IMR-90 (cell line): ENCODE results near the gene PRKACB.

Source experiments
- SMC3 ChIP-seq: fragments of 150-350 bp; IDR thresholded peaks from 2 replicates; pipeline ENCODE4 v1.6.1; 2016; ENCODE audit warnings: low read depth, mild to moderate bottlenecking, antibody characterized with exemption, low read length, moderate library complexity
- TF ChIP-seq, protein P1 (sequence below): fragments of 150-350 bp; IDR thresholded peaks from 2 replicates; pipeline ENCODE4 v1.6.1; 2016; ENCODE audit warnings: low read depth, mild to moderate bottlenecking, low read length, moderate library complexity, borderline replicate concordance
- TF ChIP-seq, protein P2 (sequence below): conservative IDR thresholded peaks from 2 replicates; pipeline ENCODE4 v1.5.1; 2012; ENCODE audit warnings: mild to moderate bottlenecking, low read depth, low read length, improper control_type of control experiment

DNA sequence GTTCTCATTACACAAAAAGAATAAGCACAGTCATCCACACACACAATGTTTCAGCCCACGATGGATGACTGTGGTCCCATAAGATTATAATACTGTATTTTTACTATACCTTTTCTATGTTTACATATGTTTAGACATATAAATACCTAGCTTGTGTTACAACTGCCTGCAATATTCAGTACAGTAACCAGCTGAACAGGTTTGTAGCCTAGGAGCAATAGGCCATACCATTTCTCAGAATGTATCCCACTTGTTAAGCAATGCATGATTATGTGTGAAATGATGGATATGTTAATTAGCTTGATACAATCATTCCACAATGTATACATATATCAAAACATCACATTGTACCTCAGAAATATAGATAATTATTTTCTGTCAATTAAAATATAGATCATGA, 124.3 kb downstream of the PRKACB start:
- TF ChIP-seq, protein P1, sequence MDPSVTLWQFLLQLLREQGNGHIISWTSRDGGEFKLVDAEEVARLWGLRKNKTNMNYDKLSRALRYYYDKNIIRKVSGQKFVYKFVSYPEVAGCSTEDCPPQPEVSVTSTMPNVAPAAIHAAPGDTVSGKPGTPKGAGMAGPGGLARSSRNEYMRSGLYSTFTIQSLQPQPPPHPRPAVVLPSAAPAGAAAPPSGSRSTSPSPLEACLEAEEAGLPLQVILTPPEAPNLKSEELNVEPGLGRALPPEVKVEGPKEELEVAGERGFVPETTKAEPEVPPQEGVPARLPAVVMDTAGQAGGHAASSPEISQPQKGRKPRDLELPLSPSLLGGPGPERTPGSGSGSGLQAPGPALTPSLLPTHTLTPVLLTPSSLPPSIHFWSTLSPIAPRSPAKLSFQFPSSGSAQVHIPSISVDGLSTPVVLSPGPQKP, result no peak
- TF ChIP-seq, protein P2, sequence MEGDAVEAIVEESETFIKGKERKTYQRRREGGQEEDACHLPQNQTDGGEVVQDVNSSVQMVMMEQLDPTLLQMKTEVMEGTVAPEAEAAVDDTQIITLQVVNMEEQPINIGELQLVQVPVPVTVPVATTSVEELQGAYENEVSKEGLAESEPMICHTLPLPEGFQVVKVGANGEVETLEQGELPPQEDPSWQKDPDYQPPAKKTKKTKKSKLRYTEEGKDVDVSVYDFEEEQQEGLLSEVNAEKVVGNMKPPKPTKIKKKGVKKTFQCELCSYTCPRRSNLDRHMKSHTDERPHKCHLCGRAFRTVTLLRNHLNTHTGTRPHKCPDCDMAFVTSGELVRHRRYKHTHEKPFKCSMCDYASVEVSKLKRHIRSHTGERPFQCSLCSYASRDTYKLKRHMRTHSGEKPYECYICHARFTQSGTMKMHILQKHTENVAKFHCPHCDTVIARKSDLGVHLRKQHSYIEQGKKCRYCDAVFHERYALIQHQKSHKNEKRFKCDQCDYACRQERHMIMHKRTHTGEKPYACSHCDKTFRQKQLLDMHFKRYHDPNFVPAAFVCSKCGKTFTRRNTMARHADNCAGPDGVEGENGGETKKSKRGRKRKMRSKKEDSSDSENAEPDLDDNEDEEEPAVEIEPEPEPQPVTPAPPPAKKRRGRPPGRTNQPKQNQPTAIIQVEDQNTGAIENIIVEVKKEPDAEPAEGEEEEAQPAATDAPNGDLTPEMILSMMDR, result no peak
- TF ChIP-seq SMC3, result no peak
